ENCODE data around the gene PCDHGB6.

- TF ChIP-seq CTCF (conservative IDR thresholded peaks at IDR 0.05; ENCODE audit: low read length) = no peak
- no peak for TF ChIP-seq EZH2phosphoT487 (IDR thresholded peaks at IDR 0.05; ENCODE audit: borderline replicate concordance)
Measured at GRCh38 chr5:141384471-141385267, 23.2 kb upstream of the PCDHGB6 start.

Measured in Loucy (cell line).